ENCODE results near the gene GPR158.
A peak's percentile ranks its signal among the peaks of the same experiment; 100 is the strongest.

Gene GPR158

GRCh38 chr10:25191162-25191895 is 16.5 kb downstream of the GPR158 start:
- DNase-seq (ENCODE audit: low read depth) = no peak

DNA sequence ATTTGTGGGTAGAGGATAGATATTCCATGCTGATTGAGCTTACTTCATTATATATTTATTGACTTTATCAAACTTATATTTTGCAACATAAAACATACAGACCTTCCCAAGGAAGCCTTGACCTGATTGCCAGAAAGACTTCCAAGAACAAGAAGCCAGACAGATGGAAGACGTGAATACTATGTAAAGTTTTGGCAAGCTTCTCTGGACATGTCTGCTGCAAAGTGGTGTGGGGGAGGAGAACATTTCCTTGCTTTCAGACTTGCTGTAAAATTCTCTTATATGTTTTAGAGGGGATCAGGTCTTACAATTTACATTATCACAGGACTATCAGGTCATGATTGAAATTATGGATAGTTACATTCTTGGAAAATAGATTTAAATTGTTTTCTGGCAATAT is 23.4 kb downstream of the GPR158 start:
- no peak for DNase-seq (ENCODE audit: low read depth)

DNA sequence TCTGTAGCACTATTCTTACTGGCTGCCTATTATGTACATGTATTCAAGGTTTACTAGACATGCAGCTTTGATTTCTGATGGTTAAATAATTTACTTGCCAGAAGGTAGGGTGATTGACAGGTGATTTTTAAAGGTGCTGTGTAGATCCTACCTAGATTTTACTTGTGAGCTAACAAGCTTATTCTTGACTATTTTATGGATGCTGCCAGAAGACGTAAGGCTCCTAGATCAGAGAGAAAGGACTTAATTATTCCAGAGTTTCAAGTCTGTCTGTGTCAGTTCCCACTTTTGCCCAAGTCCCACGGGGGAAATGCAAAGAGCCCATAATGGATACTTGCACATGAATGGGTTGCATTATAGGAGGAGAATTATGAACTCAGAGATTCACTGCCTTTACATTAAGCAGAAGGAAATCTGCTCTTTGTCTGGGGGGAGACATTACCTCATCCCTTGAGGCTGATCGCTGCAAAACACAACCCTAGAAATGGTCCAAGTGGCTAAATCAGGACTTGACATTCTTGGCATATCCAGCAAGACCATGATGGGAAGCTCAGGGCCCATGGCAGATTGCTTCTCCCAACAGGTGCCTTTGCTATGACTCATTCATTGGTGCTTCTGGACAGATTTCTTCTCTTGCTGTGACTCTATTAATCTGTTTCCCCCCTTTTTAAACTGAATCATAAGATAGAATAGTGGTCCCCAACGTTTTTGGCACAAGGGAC is 32.1 kb downstream of the GPR158 start:
- DNase-seq (ENCODE audit: low read depth) = no peak

DNA sequence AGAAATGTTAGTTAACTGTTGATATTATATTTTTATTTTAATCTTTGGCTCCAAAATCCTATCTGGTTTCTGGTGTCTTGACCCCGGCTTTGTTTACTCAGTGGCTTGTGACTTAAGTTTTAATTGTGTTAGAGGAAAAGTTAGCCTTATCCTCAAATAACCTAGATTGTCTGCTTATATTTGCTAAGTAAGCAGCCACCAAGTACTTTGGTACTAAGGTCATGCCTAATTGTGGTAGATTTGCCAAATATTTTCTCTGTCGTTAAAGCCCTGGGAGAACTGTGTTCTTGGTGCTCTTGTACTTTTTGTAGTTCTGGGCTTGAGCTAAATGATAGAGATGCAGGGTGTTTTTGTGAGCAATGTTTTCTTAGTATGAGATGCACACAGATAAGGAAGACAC is 34.8 kb downstream of the GPR158 start:
- DNase-seq (ENCODE audit: low read depth) = no peak

- DNase-seq (ENCODE audit: low read depth) = no peak
These were observed 35.5 kb downstream of the GPR158 start for GRCh38 chr10:25210265-25210664.

DNA sequence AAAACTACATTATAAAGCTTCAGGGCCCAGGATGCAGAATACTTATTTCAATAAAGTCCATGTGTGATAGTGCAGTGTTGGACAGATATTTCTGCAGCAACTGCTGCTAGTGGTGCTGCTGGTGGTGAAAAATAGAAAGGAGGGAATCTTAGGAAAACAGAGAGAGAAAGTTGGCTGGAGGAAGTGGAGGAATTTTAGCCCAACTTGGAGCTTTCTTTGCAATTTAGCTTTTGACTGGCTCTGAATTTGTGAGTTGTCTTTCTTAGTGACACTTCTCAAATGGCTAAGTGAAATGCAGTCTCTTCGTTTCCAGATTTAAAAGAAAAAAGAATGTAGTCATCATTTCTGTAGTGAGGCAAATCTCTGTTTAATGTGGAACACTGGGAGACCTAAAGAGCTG is 45.4 kb downstream of the GPR158 start:
- no peak for DNase-seq (ENCODE audit: low read depth)

GRCh38 chr10:25222085-25222660 is 47.4 kb downstream of the GPR158 start:
- DNase-seq (ENCODE audit: low read depth) = no peak

GRCh38 chr10:25226775-25227682 is 52.2 kb downstream of the GPR158 start:
- peak; percentile 40 for DNase-seq (ENCODE audit: low read depth)

DNA sequence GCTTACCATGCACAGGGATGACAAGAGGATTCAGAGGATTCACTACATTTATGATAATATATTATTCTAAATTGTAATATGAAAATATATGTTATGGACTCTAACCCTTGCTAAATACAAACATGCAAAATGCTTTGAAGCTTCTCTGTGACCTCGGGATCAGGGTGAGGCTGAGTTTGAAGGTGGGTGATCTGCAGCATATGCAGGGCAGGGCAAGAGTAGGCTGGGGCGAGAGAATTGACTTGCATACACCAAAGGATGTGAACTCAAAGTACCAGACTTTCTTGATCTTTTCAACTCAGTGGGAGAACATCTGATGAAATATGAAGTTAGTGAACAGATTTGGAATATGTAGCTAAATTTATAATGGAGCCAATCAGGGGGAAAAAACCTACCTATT is 57.0 kb downstream of the GPR158 start:
- no peak for DNase-seq (ENCODE audit: low read depth)

DNA sequence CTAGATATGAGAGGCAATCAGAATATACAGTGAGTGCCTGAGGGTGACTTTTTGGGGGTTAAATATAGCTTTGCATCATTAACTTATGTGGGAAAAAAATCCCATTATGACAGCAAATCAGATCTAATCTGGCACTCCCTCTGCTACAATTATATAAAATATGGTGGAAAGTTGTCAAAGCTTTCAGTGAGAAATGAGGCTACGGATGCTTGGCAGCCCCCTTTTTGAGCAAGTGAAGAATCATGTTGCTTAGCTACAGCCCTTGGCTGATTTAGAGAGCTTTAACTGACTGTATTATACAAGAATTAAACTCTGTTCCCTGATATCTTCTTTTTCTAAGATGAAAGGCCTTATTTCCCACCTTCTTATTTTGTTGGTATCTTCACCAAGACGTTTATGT is 57.4 kb downstream of the GPR158 start:
- DNase-seq (ENCODE audit: low read depth) = no peak

DNA sequence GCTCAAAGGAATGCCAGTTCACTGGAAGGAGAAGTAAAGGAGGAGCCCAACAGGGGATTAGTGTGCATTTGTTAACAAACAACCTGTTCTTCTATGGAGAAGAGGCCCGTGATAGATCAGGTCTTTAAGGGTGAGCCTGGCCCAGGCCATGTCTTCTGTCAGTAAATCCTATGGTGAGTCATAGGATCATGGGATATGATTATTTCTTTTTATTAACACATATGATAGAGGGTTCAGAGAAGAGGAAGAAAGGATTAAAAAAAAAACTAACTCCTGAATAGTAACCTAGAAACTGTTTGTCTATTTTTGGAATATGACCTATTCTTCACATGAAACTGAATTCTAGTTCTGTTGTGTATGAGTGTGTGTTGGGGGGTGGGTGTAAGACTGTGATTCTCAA is 70.4 kb downstream of the GPR158 start:
- DNase-seq (ENCODE audit: low read depth) = no peak

DNA sequence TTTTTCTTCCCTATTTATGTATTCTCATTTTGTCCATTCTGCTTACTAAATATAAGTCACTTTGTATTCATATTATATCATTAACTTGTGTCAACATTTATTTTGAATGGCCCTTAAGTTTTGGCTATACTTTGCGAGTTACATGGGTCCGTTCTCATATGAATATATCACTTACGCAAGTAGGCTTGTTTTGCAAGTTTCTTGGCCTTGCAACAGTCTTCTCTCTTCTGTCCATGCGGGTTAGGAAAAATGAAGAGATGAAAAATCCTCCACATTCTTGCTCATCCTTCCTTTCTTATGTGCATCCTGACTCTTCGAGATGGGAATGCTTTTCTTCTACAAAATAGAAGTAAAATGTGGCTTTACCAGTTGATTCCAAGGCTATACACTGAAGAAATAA is 82.8 kb downstream of the GPR158 start:
- no peak for DNase-seq (ENCODE audit: low read depth)

DNA sequence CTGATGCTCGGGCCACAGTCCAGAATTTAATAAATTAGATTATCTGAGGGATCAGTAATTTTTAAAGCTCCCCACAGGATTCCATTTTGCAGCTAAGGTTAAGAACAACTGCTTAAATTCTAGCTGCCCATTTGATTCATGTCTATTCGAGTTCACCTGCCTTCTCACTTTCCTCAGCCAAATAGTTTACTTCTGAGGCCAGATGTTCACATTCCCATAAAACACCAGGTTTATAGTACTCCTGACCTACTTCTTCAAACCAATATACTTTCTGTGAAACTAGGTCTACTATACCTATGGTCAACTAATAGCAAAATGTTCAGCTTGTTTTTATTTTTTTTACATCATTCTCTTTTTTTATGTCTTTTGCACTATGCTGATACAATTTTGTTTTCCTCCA is 86.3 kb downstream of the GPR158 start:
- no peak for DNase-seq (ENCODE audit: low read depth)

GRCh38 chr10:25261558-25261957 is 86.8 kb downstream of the GPR158 start:
- no peak for DNase-seq (ENCODE audit: low read depth)

GRCh38 chr10:25263931-25264330 is 89.1 kb downstream of the GPR158 start:
- no peak for DNase-seq (ENCODE audit: low read depth)

- DNase-seq (ENCODE audit: low read depth) = no peak
These were observed 103.4 kb downstream of the GPR158 start for GRCh38 chr10:25278180-25278579.

DNA sequence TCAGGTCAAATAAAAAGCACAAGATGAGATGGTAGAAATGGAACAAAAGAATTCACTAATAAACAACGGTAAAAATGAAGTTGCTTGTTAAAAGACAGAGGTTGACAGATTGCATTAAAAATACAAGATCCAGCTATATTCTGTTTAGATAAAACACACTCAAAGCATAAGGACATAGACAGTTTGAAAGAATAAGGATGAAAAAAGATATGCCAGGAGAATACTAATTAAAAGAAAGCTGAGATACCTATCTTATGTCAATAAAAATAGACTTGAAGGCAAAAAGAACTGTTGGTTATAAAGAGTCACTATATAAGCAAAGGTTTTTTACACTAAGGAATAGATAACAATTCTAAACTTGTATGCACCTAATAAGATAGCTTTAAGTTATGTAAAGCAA is 105.3 kb downstream of the GPR158 start:
- DNase-seq (ENCODE audit: low read depth) = no peak

DNA sequence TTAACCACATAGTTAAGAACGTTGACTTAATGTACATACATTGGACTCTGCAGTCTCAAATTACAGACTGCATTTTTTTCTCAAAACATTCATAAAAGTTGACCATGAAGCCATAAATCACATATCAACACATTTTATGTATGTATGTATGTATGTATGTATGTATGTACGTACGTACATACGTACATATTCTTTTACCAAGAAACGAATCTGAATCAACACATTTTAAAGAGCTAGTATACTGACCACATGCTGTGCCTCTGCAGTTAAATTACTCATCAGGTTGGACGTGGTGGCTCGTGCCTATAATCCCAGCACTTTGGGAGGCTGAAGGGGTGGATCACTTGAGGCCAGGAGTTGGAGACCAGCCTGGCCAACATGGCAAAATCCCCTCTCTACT is 105.8 kb downstream of the GPR158 start:
- DNase-seq (ENCODE audit: low read depth) = no peak

DNA sequence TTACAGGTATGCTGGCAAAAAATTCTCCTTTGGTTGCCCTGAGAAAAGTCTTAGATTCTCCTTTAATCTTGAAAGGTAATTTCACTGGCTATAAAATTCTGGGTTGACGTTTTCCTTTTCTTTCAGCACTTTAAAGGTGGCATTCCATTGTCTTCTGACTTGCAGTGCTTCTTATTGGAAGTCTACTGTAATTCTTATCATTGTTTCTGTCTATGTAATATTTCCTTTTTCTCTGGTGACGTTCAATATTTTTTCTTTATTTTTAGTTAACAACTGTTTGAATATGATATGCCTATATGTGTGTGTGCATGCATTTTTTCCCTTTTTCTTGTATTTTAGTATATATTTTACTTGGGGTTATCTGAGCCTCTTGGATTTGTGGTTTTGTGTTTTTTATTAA is 111.0 kb downstream of the GPR158 start:
- DNase-seq (ENCODE audit: low read depth) = no peak

DNA sequence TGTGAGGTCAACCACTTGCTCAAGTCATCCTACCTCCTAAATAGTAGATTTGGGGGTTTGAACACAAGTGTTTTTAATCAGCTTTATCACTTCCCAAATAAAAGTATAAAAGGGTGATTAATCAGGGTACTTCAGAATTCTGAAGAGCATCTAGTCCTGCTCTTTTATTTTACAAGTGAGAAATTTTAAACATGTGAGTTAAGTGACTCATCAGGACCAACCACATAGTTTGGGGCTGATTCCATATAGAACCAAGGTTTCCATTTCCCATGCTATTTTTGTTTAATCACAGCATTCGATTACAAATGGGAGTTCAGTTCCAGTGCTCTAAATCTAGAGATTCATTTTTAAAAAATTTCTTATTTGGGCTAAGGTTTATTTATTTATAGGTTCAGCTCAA is 113.4 kb downstream of the GPR158 start:
- DNase-seq (ENCODE audit: low read depth) = no peak

DNA sequence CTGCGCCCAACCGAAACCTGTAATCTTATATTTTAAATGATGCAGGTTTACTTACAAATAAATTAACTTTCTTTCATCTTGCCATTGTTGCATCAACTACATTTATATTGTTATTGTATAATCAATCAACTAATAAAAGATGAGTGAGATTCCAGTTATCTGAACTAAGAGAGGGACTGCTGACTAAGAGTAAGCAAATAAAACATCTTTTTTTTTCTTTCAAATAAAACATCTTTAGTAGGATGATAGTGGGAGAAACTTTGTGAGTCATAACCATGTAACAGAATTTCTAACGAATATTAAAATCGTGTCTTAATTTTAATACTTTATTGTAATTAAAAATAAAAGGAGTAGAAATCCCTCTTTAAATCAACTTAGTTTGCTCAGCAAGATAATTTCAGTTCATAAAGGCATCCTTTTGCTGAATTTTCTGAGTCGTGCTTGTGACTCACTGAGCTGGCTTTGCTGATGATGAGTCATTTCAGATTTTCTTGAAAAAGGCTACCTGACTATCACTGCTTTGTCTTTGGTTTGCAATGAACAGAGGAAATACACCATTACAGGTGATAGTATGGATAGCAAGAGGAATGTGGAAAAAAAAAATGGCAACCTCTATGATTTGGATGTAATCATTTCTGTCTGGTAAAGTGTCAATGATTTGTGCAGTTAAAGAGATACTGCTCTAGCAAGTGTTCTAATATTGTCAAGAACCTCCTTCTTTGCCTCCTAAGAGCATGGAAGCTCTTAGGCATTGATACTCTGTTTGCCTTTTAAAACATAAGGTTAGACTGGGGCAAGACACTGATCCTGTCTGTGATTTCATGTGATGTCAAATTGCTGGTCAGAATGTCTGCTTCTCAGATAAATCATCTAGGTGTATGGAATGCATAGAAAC is 119.5 kb downstream of the GPR158 start:
- DNase-seq (ENCODE audit: low read depth) = no peak

All from EH (cell line).